Upper lobe of right lung (tissue), 1 donor: Measurements from ENCODE around the gene ZNF584. TPM values are rescaled to one million over a fixed set of nuclear protein-coding genes. Genes with fewer than 3 reads are reported as not detected.

ENCODE experiments used
- ATAC-seq: fragments of 200-7000 bp; cut with Tn5 transposase; one replicate; pipeline ENCODE4 v1.9.1; 2020; ENCODE audit warnings: mild to moderate bottlenecking, moderate library complexity
- DNase-seq: peaks from one replicate; pipeline ENCODE4 v3.0.0-alpha.2; 2020
- H3K27ac ChIP-seq: fragments of 200-600 bp; one replicate; pipeline ENCODE4 v1.8.0; 2022
- H3K27me3 ChIP-seq: fragments of 200-600 bp; one replicate; pipeline ENCODE4 v1.8.0; 2022; ENCODE audit warnings: mild to moderate bottlenecking
- H3K36me3 ChIP-seq: fragments of 200-600 bp; one replicate; pipeline ENCODE4 v1.8.0; 2022
- H3K4me1 ChIP-seq: fragments of 200-600 bp; one replicate; pipeline ENCODE4 v1.8.0; 2022
- H3K4me3 ChIP-seq: fragments of 200-600 bp; one replicate; pipeline ENCODE4 v1.8.0; 2022; ENCODE audit warnings: mild to moderate bottlenecking
- H3K9me3 ChIP-seq: fragments of 200-600 bp; one replicate; pipeline ENCODE4 v1.8.0; 2022
- CTCF ChIP-seq: fragments of 200-600 bp; IDR thresholded peaks from one replicate; pipeline ENCODE4 v1.8.0; 2022; ENCODE audit warnings: antibody characterized with exemption
- intact Hi-C: fragments of 100-400 bp; cut with DNase I; formaldehyde crosslinking; loops from one replicate; pipeline ENCODE4 v1.11.0; 2022
- total RNA-seq: library from RNA; stranded (reverse); fragmentation: NEBNext Ultra II Directional; extraction: Animal tissue kit (Norgen Biotek cat#: 25700); gene quantifications from one replicate; pipeline ENCODE4 v1.2.1, GENCODE V29; 2021
- donor health status: DM: no; HTN: yes; CAD: no; lungs with severe emphysema.

ZNF584 gene
- total RNA-seq, 1 donor from 2014 or later = 9.5 TPM

GRCh38 chr19:58379246-58379645 is 29.2 kb upstream of the ZNF584 start:
- no peak for TF ChIP-seq CTCF
- H3K27me3 ChIP-seq = no peaks in the 10 kb centered on the region
- DNase-seq (no peak), ATAC-seq (no peak)
- no peak overlapping the region for H3K4me3 ChIP-seq
- intact Hi-C loops = no loop called here
- no peaks in the 10 kb centered on the region for H3K9me3 ChIP-seq
- no peaks in the 10 kb centered on the region for H3K36me3 ChIP-seq
- peaks cover 15% of the 10 kb centered on the region for H3K4me1 ChIP-seq
- H3K27ac ChIP-seq = no peak overlapping the region

DNA sequence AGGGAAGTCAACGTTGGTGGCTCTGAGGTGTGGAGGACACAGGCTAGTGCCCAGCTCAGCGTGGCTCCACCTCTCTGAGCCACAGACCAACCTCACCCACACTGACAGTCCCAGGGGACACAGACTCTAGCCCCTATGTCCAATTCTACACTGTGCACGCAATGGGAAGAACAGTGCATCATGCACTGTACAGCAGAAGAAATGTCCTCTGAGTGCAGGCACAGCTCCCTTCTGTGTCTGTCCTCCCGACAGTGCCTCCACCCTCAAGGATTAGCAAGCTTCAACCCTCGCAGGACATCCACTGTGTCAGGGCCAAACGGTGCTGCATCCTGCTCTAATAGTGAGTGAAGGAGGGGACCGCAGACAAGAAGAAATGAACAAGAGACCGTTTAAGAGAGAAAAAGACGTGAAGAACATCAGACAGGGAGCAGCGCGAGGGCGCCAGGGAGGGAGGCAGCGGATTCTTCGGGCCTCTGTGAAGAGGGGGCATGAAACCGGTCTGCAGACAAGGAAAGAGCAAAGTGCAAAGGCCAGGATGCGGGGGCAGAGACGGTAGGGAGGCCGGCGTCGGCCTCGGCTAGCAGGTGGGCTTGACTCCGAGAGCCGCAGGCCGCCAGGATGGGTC is 28.3 kb upstream of the ZNF584 start:
- Histone ChIP-seq H3K27me3 (no peaks in the 10 kb centered on the region), H3K36me3 (no peaks in the 10 kb centered on the region), H3K4me1 (peaks cover 15% of the 10 kb centered on the region), H3K9me3 (no peaks in the 10 kb centered on the region), H3K27ac (peak overlapping the region; percentile 92), H3K4me3 (peak overlapping the region; percentile 67)
- intact Hi-C loops = no loop called here
- no peak for DNase-seq
- TF ChIP-seq CTCF = no peak
- ATAC-seq = no peak

DNA sequence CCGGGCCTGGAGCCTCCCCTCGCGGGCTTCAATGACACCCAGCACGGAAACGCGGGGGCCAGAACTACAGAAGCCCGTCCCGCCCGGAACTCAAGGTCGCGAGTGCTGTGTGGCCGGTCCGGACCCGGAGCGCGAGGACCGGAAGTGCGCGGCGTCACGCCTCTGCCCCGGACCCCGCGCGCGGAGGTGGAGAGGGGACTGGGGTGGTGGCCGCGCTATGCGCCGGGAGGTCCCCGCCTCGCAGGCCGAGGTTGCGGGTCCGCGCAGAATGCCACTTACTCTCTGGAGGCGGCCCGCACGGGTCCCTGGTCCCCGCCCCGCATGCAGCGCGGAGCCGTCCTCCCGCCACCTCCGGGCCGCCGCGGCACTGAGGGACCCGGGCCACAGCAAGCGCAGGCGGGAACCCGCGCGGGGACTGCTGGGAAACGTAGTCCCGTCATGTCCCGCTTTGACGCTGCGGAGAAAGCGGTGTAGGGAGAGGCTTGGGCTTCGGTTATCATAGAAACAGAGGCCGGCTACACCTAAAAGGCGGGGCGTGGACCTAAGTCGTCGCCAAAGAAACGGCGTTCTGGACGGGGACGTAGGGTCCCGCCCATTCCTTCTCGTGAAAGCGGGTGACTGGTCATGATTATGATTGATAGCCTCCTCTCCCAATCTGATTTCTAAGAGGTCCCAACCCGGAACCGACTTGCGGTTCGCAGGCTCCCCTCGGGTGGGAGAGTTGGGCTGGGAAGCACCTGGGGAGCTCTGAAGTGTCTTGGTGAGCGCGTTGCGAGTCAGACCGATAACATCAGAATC is 27.6 kb upstream of the ZNF584 start, which contains the start of gene ZNF837:
Gene ZNF837 (minus strand): TSS at position 369 of the 798 bp plus-strand sequence. CDS start 11,698 bp downstream, outside the sequence.
- ATAC-seq (peak; percentile 95), DNase-seq (peak; percentile 99)
- peak within 1 kb of the TSS; percentile 67 for H3K4me3 ChIP-seq
- peaks cover 21% of the 10 kb centered on the region for H3K4me1 ChIP-seq
- intact Hi-C loops = no loop called here
- H3K27me3 ChIP-seq = no peaks in the 10 kb centered on the region
- no peaks in the 10 kb centered on the region for H3K36me3 ChIP-seq
- H3K9me3 ChIP-seq = no peaks in the 10 kb centered on the region
- no peak for TF ChIP-seq CTCF
- H3K27ac ChIP-seq = peak within 1 kb of the TSS; percentile 92

GRCh38 chr19:58381460-58382212 is 26.8 kb upstream of the ZNF584 start:
- no peaks in the 10 kb centered on the region for H3K36me3 ChIP-seq
- DNase-seq = no peak
- intact Hi-C loops = no loop called here

More at GRCh38 chr19:58381460-58382212, 26.8 kb upstream of the ZNF584 start:
- Histone ChIP-seq H3K9me3 (no peaks in the 10 kb centered on the region), H3K4me3 (peak overlapping the region; percentile 67), H3K27me3 (no peaks in the 10 kb centered on the region), H3K27ac (peak overlapping the region; percentile 92), H3K4me1 (peaks cover 23% of the 10 kb centered on the region)
- no peak for ATAC-seq
- TF ChIP-seq CTCF = no peak
